ENCODE results near the gene AIF1. TPM values are rescaled to one million over a fixed set of nuclear protein-coding genes. Genes with fewer than 3 reads are reported as not detected.

Gene AIF1
- total RNA-seq, 1 experiment from 2014 or later, result not detected

- no peak for ATAC-seq
- Histone ChIP-seq H3K4me3 (ENCODE audit: low read length) (no peak overlapping the region), H3K79me2 (ENCODE audit: low read length) (peaks cover 6% of the 10 kb centered on the region; the same call in 1 of the 2 replicates), H2AFZ (ENCODE audit: low read length) (no peak overlapping the region), H3K4me1 (ENCODE audit: insufficient read depth, low read length) (no peaks in the 10 kb centered on the region), H3K9me3 (ENCODE audit: low read length) (no peaks in the 10 kb centered on the region), H3K9me2 (replicated peaks; ENCODE audit: low read length) (no peaks in the 10 kb centered on the region), H3K4me2 (ENCODE audit: low read length) (no peak overlapping the region), H3F3A (ENCODE audit: low read length, unreplicated experiment) (no peaks in the 10 kb centered on the region), H3K36me3 (ENCODE audit: low read depth, low read length) (peaks cover 93% of the 10 kb centered on the region), H3K9ac (ENCODE audit: low read length) (no peak overlapping the region), H3K27ac (ENCODE audit: low read length) (no peak overlapping the region), H3K27me3 (ENCODE audit: low read length) (no peaks in the 10 kb centered on the region), H4K20me1 (ENCODE audit: low read length) (peaks cover 3% of the 10 kb centered on the region; the same call in 1 of the 2 replicates)
- intact Hi-C loops (cut with micrococcal nuclease), result no loop called here
- POLR2A ChIA-PET (ENCODE audit: unreplicated experiment), result no interaction called here
- CTCF ChIA-PET, result no interaction called here
- no peak for TF ChIP-seq EZH2 (IDR thresholded peaks at IDR 0.05; ENCODE audit: low read length, unreplicated experiment)
- no peak for TF ChIP-seq CTCF (conservative IDR thresholded peaks at IDR 0.05; ENCODE audit: low read depth, low read length)
- no peak for TF ChIP-seq EZH2phosphoT487 (IDR thresholded peaks at IDR 0.05; ENCODE audit: borderline replicate concordance, low read length)
- no peak for DNase-seq
- no TSS peak for BruUV-seq (replicated peaks)
Observed at GRCh38 chr6:31630177-31630934, 15.3 kb downstream of the AIF1 start.

- CTCF ChIA-PET, result no interaction called here
- no peak overlapping the region for H3K4me3 ChIP-seq (ENCODE audit: low read length)
- H3K4me1 ChIP-seq (ENCODE audit: insufficient read depth, low read length), result no peaks in the 10 kb centered on the region
- ATAC-seq (no peak), DNase-seq (no peak)
- H4K20me1 ChIP-seq (ENCODE audit: low read length), result peaks cover 3% of the 10 kb centered on the region; the same call in 1 of the 2 replicates
- H3K4me2 ChIP-seq (ENCODE audit: low read length), result no peak overlapping the region
- no TSS peak for BruUV-seq (replicated peaks)
- no peaks in the 10 kb centered on the region for H3F3A ChIP-seq (ENCODE audit: low read length, unreplicated experiment)
- POLR2A ChIA-PET (ENCODE audit: unreplicated experiment), result no interaction called here
- no peak overlapping the region for H3K9ac ChIP-seq (ENCODE audit: low read length)
- TF ChIP-seq CTCF (conservative IDR thresholded peaks at IDR 0.05; ENCODE audit: low read depth, low read length), result no peak
- TF ChIP-seq EZH2 (IDR thresholded peaks at IDR 0.05; ENCODE audit: low read length, unreplicated experiment), result no peak
- TF ChIP-seq EZH2phosphoT487 (IDR thresholded peaks at IDR 0.05; ENCODE audit: borderline replicate concordance, low read length), result no peak
- peaks cover 93% of the 10 kb centered on the region for H3K36me3 ChIP-seq (ENCODE audit: low read depth, low read length)
- intact Hi-C loops (cut with micrococcal nuclease), result no loop called here
- H3K9me2 ChIP-seq (replicated peaks; ENCODE audit: low read length), result no peaks in the 10 kb centered on the region
- H3K27ac ChIP-seq (ENCODE audit: low read length), result no peak overlapping the region
- no peaks in the 10 kb centered on the region for H3K9me3 ChIP-seq (ENCODE audit: low read length)
- H3K27me3 ChIP-seq (ENCODE audit: low read length), result no peaks in the 10 kb centered on the region
- H2AFZ ChIP-seq (ENCODE audit: low read length), result no peak overlapping the region
- H3K79me2 ChIP-seq (ENCODE audit: low read length), result no peaks in the 10 kb centered on the region; the same call in 1 of the 2 replicates
Observed at GRCh38 chr6:31631209-31631608, 16.2 kb downstream of the AIF1 start.

GRCh38 chr6:31631681-31632278 is 16.7 kb downstream of the AIF1 start:
- BruUV-seq (replicated peaks), result no TSS peak
- Histone ChIP-seq H3K79me2 (ENCODE audit: low read length) (no peaks in the 10 kb centered on the region; the same call in 1 of the 2 replicates), H3F3A (ENCODE audit: low read length, unreplicated experiment) (no peaks in the 10 kb centered on the region), H3K27ac (ENCODE audit: low read length) (no peak overlapping the region), H3K36me3 (ENCODE audit: low read depth, low read length) (peaks cover 93% of the 10 kb centered on the region), H3K9me3 (ENCODE audit: low read length) (no peaks in the 10 kb centered on the region), H4K20me1 (ENCODE audit: low read length) (peaks cover 3% of the 10 kb centered on the region; the same call in 1 of the 2 replicates), H3K9ac (ENCODE audit: low read length) (no peak overlapping the region), H3K4me3 (ENCODE audit: low read length) (no peak overlapping the region), H2AFZ (ENCODE audit: low read length) (no peak overlapping the region), H3K4me2 (ENCODE audit: low read length) (no peak overlapping the region), H3K4me1 (ENCODE audit: insufficient read depth, low read length) (no peaks in the 10 kb centered on the region), H3K9me2 (replicated peaks; ENCODE audit: low read length) (no peaks in the 10 kb centered on the region), H3K27me3 (ENCODE audit: low read length) (no peaks in the 10 kb centered on the region)
- TF ChIP-seq EZH2phosphoT487 (IDR thresholded peaks at IDR 0.05; ENCODE audit: borderline replicate concordance, low read length), result no peak
- no peak for TF ChIP-seq EZH2 (IDR thresholded peaks at IDR 0.05; ENCODE audit: low read length, unreplicated experiment)
- TF ChIP-seq CTCF (conservative IDR thresholded peaks at IDR 0.05; ENCODE audit: low read depth, low read length), result no peak
- no peak for ATAC-seq
- CTCF ChIA-PET, result no interaction called here
- intact Hi-C loops (cut with micrococcal nuclease), result no loop called here
- POLR2A ChIA-PET (ENCODE audit: unreplicated experiment), result no interaction called here
- DNase-seq, result no peak

All from PC-3 (cell line).